Measurements from ENCODE around the gene NOTUM.

NOTUM gene

DNA sequence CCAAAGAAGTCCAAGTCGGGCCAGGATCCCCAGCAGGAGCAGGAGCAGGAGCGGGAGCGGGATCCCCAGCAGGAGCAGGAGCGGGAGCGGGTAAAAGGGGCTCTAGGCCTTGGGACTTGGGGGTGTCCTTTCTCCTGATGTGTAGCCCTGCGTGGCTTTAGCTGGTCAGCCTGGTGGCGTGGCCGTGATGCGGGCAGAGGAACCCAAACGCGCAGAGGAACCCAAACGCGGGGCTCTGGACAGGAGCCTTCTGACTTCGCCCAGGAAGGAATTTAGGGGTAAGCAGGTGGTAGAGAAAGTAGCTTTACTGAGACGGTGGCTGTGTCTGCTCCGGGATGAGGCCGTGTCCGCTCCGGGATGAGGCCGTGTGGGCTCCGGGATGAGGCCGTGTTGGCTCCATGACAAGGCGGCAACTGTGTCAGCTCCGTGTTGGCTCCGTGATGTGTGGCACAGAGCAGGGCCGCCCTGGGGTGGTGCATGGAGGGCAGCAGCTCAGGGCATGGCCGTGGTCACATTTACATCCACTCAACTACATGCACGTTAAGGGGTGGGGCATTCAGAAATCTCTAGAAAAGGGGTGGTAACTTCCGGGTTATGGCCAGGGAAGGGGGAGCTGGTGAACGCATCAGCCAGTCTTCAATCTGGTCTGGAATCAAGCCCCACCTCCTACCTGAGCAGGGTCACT, 35.9 kb upstream of the NOTUM start:
- no peak overlapping the region for H3K4me3 ChIP-seq (ENCODE audit: low read depth, low read length)
- TF ChIP-seq, protein P1, sequence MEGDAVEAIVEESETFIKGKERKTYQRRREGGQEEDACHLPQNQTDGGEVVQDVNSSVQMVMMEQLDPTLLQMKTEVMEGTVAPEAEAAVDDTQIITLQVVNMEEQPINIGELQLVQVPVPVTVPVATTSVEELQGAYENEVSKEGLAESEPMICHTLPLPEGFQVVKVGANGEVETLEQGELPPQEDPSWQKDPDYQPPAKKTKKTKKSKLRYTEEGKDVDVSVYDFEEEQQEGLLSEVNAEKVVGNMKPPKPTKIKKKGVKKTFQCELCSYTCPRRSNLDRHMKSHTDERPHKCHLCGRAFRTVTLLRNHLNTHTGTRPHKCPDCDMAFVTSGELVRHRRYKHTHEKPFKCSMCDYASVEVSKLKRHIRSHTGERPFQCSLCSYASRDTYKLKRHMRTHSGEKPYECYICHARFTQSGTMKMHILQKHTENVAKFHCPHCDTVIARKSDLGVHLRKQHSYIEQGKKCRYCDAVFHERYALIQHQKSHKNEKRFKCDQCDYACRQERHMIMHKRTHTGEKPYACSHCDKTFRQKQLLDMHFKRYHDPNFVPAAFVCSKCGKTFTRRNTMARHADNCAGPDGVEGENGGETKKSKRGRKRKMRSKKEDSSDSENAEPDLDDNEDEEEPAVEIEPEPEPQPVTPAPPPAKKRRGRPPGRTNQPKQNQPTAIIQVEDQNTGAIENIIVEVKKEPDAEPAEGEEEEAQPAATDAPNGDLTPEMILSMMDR (IDR thresholded peaks at IDR 0.05; ENCODE audit: insufficient read depth, low read length, missing control alignments): no peak
- no peak for DNase-seq (ENCODE audit: low read depth, low spot score)
- ChIA-PET CTCF (interaction anchor here (1.5 to 1.7 kb wide), 2 partner anchors 25 to 37 kb away, joined by 5 to 6 read pairs; partner anchors contain the start of gene CENPX), POLR2A (no interaction called here)

DNA sequence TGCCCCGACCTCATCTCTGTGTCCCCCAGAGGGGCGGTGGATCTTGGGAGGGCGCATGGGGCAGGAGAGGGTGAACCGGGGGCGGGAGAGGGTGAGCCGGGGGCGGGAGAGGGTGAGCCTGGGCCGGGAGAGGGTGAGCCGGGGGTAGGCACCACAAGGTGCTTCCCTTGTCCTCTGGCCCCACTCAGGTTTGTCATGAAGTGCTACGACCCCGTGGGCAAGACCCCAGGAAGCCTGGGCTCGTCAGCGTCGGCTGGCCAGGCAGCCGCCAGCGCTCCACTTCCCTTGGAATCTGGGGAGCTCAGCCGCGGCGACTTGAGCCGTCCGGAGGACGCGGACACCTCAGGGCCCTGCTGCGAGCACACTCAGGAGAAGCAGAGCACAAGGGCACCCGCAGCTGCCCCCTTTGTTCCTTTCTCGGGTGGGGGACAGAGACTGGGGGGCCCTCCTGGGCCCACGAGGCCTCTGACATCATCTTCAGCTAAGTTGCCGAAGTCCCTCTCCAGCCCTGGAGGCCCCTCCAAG, 35.3 kb upstream of the NOTUM start:
- TF ChIP-seq, protein P1 (IDR thresholded peaks at IDR 0.05; ENCODE audit: insufficient read depth, low read length, missing control alignments): no peak
- no peak overlapping the region for H3K4me3 ChIP-seq (ENCODE audit: low read depth, low read length)
- POLR2A ChIA-PET: no interaction called here
- DNase-seq (ENCODE audit: low read depth, low spot score): no peak
- CTCF ChIA-PET: interaction anchor here (1.5 kb wide), 1 partner anchor 26 kb away, joined by 5 read pairs; the partner anchor contains the start of gene CENPX

DNA sequence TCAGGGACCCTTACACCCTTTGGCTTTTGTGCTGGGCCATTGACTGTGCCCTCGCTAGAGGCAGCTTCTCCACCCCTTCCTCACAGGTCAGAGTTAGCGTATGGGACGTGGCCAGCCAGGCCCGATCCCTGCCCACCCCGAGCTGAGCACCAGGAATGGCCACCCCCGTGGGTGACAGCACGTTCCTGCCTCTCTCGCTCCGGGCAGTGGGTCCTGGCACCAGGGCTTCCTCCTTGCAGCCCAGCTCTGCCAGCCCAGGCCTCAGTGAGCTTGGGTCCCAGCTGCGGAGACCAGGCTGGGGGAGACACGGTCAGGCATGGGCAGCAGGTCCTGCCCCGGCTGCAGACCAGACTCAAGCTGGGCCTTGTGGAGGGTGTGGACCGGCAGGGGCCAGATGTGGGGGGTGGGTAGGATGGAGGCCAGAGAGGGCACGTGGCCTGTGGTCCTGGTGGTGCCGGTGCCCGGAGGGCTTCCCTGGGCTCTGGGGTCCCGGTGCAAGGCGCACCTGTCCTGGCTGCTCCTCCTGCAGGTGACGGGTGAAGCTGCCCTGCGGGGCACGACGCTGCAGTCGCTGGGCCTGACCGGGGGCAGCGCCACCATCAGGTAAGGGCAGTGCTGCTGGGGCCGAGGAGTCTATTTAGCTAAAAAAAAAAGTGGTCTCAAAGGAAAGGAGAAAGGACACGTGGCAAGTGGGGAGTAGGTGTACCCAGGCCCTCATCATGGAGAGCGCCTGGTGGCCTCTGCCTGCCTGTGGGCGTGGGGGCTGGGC, 34.7 kb upstream of the NOTUM start:
- ChIA-PET CTCF (interaction anchor here (1.5 kb wide), 1 partner anchor 26 kb away, joined by 5 read pairs; the partner anchor contains the start of gene CENPX), POLR2A (no interaction called here)
- no peak for DNase-seq (ENCODE audit: low read depth, low spot score)
- no peak overlapping the region for H3K4me3 ChIP-seq (ENCODE audit: low read depth, low read length)
- TF ChIP-seq, protein P1 (IDR thresholded peaks at IDR 0.05; ENCODE audit: insufficient read depth, low read length, missing control alignments): no peak

DNA sequence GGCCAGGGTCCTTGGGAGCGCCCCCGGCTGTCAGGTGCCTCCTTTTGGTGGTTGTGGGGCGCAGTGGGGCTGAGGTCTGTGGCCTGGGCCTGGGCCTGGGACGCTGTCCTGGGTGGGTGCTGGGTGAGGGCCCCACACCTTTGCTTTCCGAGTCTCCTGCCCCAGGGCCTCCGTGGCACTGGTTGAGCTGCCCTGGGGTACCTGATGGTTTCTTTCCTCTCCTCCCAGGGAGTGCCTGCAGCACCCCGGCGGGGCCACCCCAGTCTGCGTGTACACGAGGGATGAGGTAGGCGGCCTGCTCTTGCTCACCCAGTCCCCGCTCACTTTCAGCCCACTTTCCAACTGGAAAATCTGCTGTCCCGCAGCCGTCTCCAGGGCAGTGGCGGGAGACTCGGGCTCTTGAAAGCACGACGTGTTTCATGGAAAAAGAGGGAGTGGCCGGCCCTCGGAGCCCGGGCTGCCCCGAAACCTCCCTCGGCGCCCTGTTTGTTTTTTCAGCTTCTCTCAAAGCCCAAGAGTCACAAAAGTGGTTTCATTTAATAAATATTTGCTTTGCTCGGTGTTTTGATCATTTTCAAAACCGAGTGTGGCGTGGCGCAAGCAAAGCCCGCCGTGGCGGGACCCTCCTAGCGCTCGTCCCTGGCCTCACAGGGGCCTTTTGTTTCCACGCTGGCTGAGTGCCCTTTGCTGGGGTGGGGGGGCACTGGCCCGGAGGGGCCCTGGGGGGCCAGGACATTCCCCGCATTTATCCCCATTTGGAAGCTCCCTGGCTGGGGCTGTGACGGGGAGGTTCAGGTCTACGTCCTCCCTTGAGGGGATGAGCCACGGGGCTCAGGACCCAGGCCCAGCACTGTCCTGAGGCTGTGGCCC, 33.8 kb upstream of the NOTUM start:
- POLR2A ChIA-PET: no interaction called here
- H3K4me3 ChIP-seq (ENCODE audit: low read depth, low read length): no peak overlapping the region
- CTCF ChIA-PET: interaction anchor here (0.8 to 1.1 kb wide), 2 partner anchors 14 to 35 kb away, joined by 3 read pairs; no protein-coding TSS in a partner anchor
- TF ChIP-seq, protein P1 (IDR thresholded peaks at IDR 0.05; ENCODE audit: insufficient read depth, low read length, missing control alignments): no peak
- DNase-seq (ENCODE audit: low read depth, low spot score): no peak

DNA sequence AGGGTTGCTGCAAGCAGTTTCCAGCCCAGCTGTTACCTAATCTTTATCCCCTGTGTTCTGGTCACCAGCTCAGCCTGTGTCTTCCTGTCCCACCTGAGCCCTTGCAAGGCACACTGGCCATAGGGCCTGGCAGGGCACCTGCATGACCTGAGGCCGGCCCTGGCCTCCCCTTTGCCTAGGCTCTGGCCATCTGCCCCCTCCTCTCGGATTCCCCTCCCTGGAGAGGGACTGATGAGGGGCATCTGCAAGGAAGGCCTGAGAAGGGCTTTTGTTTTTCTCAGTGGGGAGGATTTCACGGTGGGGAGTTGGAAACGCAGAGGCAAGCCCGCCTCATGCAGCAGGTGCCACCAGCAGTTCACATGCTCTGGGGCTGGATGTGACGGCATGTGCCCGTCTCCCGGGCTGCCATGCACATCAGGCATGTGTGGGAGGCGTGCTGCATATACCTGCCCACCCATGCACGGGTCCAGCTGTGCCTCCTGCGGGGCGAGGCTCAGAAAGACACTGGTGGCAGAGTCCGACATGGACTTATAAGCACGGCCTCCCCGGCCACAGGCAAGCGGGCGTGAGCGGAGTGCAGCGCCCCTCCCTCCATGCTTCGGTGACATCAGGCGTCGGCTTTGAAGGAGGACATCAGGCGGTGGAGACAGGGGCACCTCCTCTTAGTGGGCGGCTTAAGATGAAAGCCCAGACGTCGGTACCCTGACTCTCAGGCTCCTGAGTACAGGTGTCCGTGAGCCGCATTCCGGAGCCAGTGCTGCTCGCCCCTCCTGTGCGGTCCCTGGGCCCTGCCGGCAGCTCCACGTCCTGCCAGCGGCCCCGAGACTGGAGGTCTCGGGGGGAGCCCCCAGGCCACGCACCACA, 33.0 kb upstream of the NOTUM start:
- ChIA-PET POLR2A (no interaction called here), CTCF (interaction anchor here (0.8 to 3.1 kb wide), 3 partner anchors 13 to 34 kb away, joined by 3 to 13 read pairs (median 3); no protein-coding TSS in a partner anchor)
- TF ChIP-seq, protein P1 (IDR thresholded peaks at IDR 0.05; ENCODE audit: insufficient read depth, low read length, missing control alignments): no peak
- DNase-seq (ENCODE audit: low read depth, low spot score): no peak
- no peak overlapping the region for H3K4me3 ChIP-seq (ENCODE audit: low read depth, low read length)
